T1000 (cell line): ENCODE measurements around the gene MNT.

ENCODE experiments used
- DNase-seq: peaks from one replicate; lab custom pipeline; 2025; ENCODE audit warnings: mixed read lengths; lab: John Stamatoyannopoulos, UW

Gene MNT

DNA sequence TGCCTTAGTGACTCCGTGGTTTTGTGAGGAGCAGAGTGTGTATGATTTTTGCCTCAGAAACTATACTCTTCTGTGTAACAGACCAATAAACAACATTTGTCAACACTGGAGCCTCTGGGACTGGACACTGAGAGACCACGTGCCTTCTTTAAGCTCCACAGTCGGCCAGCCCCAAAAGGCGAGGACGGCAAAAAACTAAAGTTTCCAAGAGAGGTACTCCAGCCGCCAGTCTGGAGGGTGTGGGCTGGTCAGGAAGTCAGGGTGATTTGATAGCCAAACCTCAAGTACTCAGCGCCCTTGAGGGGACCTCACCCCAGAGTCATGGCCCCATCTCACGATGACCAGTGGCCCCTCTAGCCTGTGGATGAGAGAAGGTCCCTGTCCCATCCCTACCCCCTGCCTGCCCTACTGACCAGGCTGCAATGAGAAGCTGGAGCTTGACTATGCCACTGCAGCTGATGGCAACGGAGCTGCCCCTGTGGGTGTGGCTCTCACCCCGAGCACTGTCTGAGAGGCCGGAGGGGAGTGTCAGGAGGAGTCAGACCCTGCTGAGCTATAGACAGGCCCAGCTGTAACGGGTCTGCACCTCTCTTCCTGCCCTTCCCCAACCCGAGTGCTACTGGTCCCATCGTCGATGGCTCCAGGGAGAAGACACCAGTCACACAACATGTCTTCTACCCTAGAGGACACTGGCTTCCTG is 19.8 kb downstream of the MNT start:
- DNase-seq: no peak

DNA sequence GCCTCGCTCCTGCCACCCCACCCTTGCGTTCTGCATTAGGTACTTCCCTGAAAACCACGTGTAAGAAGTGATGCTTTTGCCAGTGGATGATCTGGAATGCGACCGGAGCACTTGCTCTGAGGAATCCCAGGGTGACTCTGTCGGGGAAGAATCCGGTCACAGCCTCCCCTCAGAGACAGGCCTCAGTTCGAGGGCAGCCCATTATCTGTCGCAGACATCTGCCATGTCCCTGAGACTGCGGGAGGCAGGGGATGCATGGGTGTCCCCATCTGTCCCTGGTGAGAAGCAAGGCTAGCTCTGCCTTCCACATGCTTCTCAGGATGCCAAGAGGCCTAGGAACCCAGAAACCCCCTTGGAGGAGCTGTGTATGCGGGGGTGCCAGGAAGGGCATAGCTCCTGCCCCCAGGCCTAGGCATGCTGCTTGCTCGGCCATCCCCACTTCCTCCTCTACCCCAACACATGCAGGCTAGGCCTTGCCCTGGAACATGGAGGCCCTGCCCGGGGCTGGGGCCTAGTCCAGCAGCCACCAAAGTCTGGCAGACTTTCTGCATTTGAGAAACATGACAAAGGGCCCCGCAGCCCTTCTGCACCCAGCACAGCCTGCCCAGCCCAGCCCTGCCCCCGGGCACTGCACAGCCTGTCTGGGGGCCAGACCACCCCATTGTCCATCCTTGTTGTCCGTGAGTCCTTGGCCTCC is 20.5 kb downstream of the MNT start:
- no peak for DNase-seq

DNA sequence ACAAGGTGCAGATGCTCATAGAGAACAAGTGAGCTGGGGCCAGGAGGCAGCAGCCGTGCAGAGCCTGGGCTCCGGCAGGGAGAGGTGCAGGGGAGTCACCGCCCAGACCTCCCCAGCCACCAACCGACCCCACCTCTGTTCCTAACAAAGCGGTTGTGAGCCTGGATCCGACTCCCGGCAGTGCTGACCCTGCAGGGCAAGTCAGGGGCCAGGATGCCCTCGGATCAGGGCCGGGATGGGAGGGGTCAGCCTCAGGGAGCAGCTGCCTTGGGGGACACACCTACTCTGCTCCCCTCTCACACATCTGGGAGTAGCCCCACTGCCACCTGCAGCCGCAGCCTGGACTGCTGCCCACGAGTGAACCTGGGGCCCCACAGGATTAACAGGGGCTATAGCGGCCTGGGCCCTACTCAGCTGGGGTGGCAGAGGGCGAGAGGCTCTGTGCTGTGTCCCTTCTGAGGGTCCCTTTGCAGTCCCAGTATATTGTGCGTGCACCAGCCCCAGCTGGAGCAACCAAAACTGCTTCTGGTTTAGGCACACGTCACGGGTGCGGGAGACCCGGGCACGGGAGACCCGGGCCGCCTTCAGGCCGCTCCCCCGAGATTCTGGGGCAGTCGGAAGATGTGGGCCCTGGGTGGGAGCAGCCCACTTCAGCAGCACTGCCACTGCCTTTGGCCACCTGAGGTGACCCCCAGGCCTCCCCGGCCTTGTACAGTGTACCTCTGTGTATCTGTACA is 21.2 kb downstream of the MNT start:
- DNase-seq: no peak

DNA sequence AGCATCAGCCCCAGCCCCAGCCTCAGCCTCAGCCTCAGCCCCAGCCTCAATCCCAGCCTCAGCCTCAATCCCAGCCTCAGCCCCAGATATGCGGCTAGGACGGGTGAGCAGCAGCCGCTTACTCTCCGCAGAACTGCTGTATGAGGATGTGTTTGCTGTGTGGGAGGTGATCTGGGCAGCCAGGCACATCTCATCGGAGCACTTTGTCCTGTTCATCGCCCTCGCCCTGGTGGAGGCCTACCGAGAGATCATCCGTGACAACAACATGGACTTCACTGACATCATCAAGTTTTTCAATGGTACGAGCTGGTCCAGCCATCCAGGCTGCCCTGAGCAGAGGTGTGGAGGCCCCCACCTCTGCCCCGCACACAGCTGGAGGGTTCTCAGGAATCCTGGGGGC is 22.0 kb downstream of the MNT start:
- no peak for DNase-seq

DNA sequence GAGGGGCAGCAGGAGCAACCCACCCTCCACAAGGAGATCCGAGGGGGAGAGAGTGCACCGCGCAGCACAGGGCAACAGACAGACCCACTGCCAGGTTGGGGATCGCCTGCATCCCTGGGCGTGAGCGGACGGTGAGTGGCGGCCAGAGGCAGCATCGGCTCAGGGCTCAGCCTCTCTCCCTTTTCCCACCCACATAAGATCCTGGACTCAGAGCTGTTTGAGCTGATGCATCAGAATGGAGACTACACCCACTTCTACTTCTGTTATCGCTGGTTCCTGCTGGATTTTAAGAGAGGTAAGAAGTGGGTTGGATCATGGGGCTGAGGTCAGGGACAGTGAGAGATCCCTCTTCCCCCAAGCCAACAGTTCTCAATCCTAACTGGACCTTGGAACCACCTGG is 23.2 kb downstream of the MNT start:
- no peak for DNase-seq

DNA sequence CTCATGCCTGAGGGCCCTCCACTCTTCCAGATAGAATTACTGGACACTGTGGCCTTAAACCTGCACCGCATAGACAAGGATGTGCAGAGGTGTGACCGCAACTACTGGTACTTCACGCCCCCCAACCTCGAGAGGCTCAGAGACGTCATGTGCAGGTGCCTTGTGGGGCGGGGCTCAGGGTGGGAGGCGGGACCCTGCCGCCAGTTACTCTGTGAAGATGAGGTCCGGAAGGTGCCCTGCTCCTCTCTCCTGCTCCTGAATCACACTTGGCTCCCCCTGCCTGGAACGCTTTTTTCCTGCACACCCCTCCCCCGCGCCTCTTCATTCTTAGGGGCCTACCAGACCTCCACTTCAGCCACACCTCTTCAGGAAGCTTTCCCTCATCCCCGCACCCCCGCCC is 24.8 kb downstream of the MNT start:
- DNase-seq: no peak

DNA sequence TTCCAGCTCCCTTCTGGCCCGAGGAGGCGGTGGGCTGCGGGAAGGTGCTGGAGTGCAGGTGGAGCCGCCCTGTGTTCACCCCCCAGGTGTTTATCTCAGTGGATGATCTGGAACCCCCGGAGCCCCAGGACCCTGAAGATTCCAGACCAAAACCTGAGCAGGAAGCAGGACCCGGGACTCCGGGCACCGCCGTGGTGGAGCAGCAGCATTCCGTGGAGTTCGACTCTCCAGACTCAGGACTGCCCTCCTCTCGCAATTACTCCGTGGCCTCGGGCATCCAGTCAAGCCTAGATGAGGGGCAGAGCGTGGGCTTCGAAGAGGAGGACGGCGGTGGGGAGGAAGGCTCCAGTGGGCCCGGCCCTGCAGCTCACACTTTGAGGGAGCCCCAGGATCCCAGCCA is 25.5 kb downstream of the MNT start:
- no peak for DNase-seq

DNA sequence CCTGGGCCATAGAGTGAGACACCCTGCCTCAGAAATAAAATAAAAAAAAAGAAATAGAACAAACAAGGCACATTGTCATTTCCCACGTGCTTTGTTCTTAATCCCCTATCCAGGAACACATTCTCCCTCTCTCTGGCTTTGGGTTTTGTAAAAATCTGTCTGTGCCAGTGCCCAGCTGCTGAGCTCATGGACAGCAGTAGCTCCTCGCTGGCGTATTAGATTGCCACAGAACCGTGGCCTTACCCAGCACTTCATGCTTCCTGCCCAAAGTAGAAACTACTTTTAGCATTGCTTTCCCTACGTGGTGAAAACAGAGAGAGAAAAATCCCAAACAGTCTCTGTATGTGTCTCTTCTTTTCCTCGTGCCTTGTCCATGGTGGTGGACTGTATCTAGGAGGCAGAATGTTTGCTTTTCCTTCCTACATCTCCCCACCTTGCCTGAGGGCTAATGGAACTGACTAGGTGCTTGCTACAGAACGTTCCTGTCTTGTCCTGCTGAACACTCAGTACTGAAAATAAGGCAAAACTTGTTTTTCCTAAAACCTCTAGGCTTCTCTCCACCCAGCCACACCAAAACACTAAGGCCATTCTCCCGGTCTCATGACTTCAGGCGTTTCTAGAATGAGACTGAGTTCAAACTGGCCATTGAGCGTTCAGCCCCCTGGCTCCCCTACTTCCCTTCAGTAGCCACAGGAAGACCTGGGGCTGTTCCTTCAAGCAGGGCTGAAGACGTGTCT is 26.1 kb downstream of the MNT start:
- no peak for DNase-seq

DNA sequence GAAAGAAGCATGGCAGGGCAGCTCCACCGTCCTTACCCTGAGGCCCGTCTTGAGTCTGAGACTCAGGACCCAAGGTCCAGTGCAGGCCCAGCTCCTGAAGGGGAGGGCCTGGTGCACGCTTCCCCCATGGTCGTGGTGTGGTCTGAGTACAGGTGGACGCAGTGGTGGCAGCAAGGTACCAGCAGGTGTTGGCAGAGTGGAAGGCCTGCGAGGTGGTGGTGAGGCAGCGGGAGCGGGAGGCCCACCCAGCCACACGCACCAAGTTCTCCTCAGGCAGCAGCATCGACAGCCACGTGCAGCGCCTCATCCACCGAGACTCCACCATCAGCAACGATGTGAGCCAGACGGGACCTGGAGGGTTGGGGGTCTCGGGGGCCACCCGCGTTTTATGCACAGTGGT is 27.7 kb downstream of the MNT start:
- DNase-seq: no peak

DNA sequence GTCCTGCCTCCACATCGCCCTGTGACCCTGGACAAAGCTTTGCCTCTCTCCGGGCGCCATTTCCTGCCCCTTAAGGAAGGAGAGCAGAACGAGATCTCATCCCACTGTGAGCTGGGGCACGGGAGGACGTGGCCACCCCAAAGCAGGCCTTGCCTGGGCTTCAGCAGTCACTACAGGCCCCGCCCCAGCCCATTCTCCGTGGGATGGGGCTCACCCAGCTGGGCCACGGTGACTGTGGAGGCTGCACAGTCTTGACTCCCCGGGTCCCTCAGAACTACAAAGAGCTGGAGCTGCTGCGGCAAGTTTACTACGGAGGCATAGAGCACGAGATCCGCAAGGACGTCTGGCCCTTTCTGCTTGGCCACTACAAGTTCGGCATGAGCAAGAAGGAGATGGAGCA is 28.2 kb downstream of the MNT start:
- no peak for DNase-seq

DNA sequence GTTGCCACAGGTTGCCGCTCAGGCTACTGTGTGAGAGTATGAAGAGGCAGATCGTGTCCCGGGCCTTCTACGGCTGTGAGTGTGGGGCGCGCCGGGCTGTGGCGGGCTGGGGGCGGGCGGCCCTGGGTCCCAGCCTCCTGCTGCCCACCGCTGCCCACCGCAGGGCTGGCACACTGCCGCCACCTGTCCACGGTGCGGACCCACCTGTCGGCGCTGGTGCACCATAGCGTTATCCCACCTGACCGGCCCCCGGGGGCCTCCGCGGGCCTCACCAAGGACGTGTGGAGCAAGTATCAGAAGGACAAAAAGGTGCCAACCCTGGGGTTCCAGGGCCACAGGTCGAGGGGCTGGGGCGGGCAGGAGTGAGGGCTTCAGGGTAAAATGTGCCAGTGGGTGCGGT is 28.7 kb downstream of the MNT start:
- DNase-seq: no peak

DNA sequence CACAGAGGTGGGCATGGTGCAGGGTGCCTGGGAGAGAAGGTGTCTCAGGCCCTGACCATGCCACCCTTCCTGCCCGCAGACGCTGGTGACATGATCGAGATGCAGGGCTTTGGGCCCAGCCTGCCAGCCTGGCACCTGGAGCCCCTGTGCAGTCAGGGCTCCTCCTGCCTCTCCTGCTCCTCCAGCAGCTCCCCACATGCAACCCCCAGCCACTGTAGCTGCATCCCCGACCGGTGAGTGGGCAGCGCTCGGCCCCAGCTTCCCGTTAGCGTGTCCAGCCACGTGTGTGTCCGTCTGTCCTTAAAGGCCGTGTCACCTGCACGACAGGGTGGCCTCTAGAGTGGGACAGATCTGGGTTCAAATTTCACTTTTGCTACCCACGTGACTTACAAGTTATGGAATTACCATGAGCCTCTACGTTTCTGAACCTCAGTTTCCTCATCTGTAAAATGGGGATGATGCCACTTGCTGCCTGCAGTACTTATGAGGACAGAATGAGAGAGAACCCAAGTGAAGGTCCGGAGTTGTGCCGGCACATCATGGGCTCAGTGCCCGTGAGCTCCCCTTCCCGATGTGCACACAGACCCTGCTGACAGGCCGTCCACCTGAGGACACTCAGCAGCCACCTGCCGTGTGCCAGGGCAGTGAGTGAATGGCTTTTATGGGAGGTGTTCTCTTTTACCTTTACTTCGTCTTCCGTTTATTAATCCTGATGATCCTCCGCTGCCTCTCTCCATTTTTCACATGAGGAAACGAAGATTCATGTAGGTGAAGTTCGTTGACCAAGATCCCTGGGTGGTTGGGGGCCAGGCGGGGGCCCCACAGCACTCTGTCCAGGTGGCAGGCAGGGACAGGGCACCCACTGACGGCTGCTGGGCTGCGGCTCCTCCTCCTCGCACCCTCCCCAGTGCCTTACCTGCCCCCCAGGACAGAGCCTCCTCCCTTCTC is 29.4 kb downstream of the MNT start:
- DNase-seq: no peak

DNA sequence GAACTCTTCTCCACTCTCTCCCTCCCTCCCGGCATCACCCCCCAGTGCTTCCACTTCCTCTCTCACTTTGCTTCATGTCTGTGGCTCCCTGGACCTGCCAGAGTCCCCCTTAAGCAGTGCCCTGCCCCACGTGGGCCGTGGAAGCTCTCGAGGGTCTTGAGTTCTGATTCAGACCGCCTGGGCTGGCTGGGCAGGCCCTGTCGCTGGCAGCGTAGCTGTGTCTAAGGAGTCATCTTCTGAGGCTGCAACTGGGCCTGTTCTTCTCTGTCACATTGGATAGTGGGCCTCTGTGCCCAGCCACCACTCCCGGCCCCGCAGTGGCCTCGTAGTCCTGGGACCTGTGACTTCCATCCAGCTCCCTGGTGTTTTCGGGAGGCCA is 30.7 kb downstream of the MNT start:
- no peak for DNase-seq

DNA sequence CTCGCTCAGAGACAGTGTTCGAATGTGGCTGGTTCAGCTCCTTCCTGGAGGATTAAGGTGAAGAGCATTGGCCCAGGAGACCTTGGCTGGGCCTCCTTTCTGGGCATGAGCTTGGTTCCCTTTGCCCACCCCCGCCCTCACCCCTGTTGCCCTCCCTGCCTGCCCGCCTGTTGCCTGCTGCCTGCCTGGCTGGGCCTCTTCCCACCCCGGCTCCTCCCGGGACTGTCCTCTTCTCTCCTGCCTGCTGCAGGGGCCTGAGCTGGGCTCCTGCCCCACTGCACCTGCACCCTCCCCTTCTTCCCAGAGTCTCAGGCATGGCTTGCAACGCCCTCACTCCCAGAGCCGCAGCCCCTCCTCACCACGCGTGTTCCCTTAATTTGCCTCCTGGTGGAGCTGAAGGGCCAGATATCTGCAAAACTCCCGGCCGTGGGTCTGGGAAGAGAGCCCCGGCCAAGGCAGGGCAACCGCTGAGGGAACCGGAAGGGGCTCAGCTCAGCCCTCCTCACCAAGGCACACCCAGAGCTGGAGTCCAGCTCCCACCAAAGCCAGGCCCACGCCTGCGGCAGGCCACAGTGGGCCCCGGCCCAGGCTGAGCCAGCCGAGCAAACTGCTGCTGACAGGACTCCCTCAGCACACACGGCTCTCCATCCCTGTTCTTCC is 31.2 kb downstream of the MNT start:
- no peak for DNase-seq

DNA sequence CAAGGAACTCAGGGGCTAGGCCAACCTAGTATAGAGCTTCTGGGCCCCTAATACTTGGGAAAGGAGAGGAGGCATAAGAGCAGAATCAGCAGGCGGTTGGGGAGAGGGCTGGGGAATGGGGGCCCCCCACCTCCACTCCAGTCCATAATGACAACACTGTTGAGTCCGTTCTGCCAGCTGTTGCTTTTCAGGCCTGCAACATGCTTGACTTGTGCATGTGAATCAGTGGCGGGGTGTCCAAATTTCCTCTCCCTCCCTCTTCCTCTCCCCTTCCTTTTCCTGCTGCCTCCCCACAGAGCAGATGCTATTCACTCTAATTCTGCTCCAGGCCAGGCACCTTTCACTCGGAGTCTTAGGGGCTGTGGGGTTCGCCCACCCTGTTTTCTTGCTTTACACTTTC is 31.8 kb downstream of the MNT start:
- no peak for DNase-seq

DNA sequence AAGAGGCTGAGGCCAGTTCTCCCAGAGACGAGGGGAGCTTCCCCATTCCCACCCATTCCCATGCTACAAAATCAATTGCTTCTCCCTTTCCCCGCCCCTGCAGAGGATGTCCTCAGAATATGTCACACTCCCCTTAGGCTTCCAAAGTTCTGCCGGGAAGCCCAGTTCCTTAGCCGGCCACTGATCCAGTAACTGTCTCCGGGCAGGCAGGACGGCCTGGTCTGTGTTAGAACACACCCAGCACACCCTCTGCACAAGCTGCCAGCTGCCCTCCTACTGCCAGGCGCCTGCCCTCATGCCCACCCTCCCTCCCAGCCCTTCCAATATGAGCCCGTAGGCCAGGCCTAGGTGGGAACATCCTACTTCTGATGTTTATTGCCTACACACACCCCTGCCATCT is 32.5 kb downstream of the MNT start:
- no peak for DNase-seq

DNA sequence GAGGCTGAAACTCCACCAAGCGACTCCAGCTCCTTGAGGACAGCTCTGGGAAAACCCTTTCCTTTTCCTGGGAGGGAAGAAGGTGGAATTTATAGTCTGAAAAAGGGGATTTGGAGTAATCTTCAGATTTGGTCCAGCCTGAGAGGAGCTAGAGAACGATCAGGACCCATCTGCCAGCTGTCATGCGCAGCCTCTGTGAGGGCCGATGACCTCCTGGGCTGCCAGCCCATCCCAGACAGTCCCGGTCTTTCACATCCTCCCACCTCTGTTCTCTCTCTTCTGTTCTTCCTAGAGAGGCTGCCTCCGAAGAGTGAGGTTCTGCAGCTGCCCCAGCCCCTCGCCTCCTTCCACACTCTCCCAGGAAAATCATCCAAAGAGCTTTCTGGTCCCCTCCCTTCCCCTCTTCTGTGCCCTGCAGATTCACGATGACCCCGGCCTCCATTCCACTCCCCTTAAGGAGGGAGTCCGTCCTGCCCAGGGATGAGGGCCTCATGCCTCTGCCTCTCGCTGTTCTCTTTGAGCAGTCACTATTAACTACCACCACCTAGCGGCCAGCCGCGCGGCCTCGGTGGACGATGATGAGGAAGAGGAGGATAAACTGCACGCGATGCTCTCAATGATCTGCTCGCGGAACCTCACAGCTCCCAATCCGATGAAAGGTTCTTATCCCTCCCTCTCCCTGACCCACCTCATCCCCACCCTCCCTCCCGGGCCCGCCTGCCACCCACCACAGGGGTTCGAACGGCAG is 33.9 kb downstream of the MNT start:
- DNase-seq: no peak

DNA sequence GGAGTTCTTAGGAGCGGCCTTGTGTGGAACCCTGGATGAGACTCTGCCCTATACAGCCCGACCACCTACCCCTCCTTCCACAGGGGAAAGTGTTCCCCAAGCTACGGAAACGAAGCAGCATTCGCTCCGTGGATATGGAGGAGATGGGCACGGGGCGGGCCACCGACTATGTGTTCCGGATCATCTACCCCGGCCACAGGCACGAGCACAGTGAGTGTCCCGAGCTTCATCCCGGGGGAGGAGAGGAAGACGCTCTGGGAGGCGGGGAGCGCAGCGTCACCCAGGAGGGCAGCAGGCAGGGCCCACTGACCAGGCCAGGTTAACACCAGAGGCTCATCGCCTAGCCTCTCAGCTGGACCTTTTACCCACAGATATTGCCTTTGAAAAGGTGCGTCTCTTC is 35.7 kb downstream of the MNT start:
- DNase-seq: no peak

DNA sequence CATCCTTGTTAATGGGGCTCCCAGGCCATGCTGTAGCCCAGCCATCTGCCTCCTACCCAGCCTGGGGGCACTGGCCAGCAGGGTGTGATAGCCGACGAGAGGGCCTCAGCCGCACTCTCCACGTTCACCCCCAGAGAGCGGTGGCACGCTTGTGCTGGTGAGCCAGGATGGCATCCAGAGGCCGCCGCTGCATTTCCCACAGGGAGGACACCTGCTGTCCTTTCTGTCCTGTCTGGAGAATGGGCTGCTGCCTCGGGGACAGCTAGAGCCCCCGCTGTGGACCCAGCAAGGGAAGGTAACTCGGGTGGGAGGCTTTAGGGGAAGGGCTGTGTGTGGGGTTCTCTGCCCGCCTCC is 36.1 kb downstream of the MNT start:
- no peak for DNase-seq
